ENCODE data around the gene NHSL1. TPM values are rescaled to one million over a fixed set of nuclear protein-coding genes. Genes with fewer than 3 reads are reported as not detected.

The NHSL1 gene
- total RNA-seq, 1 experiment from 2014 or later = 10.4 TPM

DNA sequence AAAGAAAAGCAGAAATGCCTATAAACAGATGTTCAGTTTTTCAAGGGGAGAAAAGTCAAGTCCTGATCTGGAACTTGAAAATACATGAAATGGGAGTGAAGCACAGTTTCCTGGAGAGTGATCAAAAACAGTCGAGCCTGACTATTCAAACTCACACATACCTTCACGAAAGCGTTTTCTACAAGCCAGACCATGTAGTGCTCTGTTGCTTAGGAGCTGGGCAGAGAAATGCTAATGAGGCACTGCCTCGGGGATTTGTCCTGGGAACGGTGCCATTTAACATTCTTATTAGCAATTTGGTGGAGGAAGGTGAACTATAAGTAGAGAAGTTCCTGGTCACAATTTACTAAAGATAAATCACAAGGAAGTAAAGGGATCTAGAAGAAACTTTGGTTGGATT is 5.9 kb downstream of the NHSL1 start:
- DNase-seq (ENCODE audit: low spot score) = peak; percentile 3

DNA sequence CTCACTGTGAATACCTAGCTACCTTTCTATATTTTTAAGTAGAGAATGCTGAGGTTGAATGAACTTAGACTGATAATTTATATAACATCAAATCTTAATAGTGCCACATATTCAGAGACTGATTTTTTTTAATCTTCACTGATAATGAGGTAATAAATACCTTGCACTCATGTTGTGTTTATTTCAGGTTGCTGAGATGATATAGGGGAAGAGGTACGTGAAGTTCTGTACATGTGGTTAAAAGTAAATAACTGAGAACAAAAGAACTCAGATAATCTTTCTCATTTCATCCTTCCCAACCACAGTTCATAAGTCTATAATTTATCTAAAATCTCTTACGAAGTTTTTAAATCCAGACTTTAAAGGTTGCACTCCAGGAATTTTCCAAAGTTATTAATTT is 6.4 kb downstream of the NHSL1 start:
- DNase-seq (ENCODE audit: low spot score) = no peak

GRCh38 chr6:138492113-138492512 is 7.2 kb downstream of the NHSL1 start:
- no peak for DNase-seq (ENCODE audit: low spot score)

DNA sequence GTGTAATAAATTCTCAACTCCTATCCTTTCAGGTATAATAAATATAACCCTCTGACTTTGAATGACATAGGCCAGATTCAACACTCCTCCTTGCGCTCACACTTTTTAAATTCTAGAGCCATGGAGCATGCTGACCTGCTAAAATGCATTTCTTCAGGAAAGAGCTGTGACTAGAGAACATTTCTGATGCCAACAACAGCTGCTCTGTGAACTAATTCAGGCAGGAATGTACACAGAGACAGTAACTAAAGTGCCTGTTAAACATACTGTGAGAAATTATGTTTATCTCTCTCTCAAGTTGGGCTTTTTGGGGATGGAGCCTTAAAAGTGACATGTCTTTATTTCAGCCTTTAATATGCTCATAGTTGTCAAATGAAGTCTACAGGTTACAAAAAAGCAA is 8.3 kb downstream of the NHSL1 start:
- DNase-seq (ENCODE audit: low spot score) = no peak

GRCh38 chr6:138489846-138490245 is 9.4 kb downstream of the NHSL1 start:
- no peak for DNase-seq (ENCODE audit: low spot score)

DNA sequence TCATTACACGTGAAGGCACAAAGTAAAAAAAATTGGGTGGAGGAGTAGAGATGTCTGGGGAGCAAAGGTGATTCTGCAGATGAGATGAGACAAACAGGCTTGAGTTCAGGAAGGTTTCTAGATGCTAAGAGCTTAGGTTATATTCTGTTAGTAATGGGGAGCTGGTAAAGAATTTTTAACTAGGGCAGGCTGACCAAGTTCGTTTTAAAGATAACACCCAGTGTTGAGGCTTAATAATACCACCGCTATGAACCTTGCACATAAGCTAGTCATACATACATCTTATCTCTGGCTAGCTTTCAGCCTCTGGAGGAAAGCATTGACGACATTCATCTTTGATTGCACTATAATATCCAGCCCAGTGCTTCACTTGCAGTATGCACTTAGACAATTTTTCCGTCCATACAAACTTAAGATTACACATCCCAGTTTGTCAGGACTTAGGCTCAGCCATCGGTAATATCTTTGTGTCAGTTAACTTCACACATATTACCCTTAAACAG is 12.1 kb downstream of the NHSL1 start:
- no peak for DNase-seq (ENCODE audit: low spot score)

DNA sequence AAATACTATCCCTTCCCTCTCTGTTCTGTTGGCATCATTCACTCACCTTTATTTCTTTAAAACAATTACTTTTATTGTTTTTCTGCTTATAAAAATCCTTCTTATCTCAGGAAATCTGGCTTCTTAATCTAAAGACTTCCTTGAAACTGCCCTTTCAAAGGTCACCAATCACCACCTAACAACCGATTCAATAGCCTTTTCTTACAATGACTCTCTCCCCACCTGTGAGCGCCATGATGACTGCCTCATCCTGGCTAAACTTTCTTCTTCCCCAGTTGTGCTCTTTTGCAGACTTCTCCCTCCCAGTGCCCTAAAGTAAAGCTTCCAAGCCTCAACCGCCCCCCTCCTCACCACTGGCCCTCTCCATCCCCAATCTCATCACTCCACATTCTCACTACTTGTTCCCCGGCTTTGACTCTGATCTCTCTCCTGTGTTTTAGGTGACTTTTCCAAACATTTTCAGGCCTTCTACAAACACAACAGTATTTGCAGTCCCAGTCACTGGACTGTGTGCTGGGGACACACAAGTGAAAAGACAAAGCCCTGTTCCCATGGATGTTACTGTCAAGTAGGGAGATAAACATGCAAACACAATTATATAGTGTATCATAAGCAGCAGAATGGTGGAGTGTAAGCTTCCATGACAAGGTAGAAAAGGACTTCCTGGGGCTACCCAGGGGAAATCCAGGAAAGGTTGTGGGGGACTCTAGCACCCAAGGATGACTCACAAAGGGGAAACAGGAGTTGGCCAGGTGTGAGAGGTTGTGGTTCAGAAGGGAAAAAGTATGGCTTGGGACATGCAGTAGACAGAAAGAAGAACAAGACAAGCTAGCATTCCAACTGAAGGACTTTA is 12.8 kb downstream of the NHSL1 start:
- DNase-seq (ENCODE audit: low spot score) = no peak

DNA sequence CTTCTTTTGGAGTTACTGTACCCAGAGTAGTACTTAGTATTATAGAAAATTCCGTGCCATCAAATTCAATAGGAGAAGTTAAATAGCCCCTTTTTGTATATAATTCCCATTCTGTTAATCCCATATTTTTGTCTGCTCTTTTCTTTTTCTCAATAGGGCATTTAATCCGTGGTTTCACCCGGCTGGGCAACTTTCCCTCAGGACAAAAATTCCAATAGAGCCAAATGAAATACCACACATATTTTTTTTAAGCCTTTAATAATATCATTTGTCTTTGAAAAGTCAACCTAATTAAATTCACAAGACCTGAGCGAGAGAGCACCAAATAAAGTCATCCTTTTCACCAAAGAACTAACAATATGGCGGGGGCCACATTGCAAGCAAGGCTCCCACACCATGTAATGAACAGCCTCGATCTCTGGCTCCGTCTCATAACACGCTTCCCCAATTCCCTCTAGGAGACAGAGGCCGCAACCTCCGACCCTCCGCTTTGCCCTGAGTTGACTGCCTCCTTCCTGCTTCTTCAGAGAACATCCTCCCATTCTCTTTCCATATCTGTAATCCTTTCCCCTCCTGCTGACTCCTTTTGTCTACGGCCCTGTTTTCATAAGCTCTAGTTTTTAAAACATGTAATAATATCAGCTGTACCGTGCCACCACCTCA is 13.6 kb downstream of the NHSL1 start:
- peak; percentile 3 for DNase-seq (ENCODE audit: low spot score)

DNA sequence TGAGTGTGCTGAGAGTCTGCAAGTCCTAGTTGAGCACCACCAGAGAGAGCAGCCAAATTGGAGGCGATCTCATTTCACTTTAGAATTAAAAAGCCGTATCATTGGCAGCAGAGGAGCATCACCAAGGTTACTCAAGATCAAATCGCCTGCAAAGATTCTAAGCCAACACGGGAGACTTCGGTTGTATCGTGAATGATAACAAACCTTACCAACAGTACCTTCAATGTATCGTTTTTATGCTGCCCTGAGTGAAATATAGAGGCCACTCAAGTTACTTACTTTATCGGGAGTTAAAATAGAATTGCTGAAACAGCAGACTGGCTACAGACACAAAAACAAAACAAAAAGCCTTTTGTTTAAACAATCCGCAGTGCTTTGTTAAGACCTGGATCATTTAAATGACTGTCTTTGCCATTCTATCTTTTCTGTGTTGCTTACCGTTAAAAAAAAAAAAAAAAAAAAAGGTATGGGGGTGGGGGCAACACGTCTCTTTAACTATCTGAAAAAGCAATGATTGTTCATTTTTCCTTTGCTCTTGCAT is 14.2 kb downstream of the NHSL1 start:
- peak; percentile 5 for DNase-seq (ENCODE audit: low spot score)

GRCh38 chr6:138484018-138484731 is 15.1 kb downstream of the NHSL1 start:
- DNase-seq (ENCODE audit: low spot score) = no peak

- DNase-seq (ENCODE audit: low spot score) = no peak
Measured at GRCh38 chr6:138482816-138483215, 16.5 kb downstream of the NHSL1 start.

DNA sequence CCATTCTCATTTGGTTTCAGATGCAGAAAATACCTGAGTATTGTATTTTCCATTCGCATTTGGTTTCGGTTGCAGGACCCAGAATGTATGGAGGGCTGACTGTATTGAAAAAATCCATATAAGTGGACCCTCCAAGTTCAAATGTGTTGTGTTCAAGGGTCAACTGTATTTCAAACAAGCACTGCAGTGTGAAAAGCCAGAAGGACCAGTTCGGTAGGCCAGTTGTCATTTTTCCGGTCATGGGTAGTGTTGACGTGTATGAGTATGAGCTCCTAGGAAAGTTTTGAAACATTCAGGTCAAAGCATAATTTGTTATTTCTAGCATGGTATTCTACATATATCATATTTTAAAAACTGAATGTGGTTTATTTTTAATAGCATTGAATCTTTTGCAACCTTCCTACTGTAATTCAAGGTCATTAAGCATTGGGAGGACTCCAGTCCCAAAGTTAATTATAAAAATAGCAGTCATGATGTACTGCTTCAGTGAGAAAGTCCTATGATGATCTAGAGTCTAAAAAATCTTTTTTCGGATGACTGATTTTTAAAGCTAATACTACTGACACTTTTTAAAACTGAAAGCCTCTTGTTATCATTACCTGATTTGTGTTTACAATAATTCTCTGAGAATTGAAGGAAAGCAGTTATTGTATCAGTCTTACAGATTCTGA is 18.9 kb downstream of the NHSL1 start:
- DNase-seq (ENCODE audit: low spot score) = no peak

DNA sequence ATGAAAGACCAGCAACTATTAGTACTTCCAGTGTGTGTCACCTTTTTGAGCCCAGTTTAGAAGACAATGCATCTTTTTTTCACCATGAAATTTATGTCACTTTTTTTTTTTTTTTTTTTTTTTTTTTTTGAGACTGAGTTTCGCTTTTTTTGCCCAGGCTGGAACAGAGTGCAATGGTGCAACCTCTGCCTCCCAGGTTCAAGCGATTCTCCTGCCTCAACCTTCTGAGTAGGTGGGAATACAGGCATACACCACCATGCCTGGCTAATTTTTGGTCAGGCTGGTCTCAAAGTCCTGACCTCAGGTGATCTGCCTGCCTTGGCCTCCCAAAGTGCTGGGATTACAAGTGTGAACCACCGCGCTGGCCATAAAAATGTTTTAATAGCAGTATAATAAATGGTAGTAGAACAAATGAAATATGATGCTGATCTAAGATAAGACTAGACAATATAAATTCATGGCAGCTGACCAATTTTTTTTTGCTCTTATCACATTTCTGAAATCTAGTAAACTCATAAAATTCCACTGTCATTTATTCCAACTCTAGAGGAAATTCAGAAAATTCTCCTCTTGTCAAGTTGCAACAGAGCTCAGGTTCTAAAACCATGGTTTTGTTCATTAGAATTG is 21.3 kb downstream of the NHSL1 start:
- no peak for DNase-seq (ENCODE audit: low spot score)

GRCh38 chr6:138476116-138476515 is 23.2 kb downstream of the NHSL1 start:
- DNase-seq (ENCODE audit: low spot score) = no peak

DNA sequence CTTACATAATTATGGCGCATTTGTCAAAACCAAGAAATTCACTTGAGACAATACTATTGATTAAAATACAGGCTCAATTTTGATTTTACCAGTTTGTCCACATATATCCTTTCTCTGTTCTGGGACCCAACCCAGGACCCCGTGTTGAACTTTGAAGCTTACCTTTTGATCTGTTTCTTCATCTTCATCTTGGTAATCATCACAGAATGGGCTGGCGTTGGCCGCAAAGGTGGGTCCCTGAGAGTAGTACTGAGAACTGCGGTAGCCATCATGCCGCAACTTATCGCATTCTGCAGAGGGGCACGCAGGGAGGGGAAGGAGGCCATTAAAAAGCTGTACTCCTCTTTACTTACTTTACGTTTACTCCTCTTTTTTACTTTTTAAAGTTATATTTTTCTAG is 26.1 kb downstream of the NHSL1 start:
- no peak for DNase-seq (ENCODE audit: low spot score)

GRCh38 chr6:138468320-138469015 is 30.8 kb downstream of the NHSL1 start:
- DNase-seq (ENCODE audit: low spot score) = peak; percentile 30

DNA sequence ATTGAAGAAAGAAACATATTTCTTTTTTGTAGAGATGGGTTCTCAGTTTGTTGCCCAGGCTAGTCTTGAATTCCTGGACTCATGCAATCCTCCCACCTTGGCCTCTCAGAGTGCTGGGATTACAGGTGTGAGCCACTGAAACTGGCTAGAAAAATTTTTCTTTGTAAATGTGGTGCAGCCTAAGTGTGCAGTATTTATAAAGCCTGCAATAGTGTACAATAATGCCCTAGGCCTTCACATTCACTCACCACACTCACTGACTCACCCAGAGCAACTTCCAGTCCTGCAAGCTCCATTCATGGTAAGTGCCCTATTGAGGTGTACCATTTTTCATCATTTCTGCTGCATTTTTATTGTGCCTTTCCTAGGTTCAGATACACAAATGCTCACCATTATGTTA is 31.4 kb downstream of the NHSL1 start:
- DNase-seq (ENCODE audit: low spot score) = no peak

- DNase-seq (ENCODE audit: low spot score) = peak; percentile 88
Measured at GRCh38 chr6:138465007-138465645, 34.2 kb downstream of the NHSL1 start.

- DNase-seq (ENCODE audit: low spot score) = no peak
Measured at GRCh38 chr6:138464085-138464484, 35.2 kb downstream of the NHSL1 start.

DNA sequence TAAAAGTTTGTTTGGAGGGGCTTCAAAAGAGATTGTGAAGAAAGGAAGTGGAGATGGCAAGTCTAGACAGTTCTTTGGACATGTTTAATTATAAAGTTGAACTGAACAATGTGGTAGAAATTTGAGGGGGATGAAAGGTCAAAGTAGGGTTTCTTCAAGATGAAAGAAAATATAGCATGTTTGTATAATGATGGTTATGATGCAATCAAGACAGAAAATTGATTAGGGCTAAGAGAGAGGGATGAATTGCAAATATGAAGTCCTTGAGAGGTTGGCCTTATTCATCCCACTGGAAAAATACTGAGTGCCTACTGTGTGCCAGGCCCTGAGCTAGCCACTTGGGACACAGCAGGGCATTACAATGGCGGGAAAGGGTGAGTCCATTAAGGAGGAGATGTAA is 37.6 kb downstream of the NHSL1 start:
- DNase-seq (ENCODE audit: low spot score) = no peak

All from A172 (cell line).